Measurements from ENCODE around the gene CIB2. TPM values are rescaled to one million over a fixed set of nuclear protein-coding genes. Genes with fewer than 3 reads are reported as not detected.

Gene CIB2
- polyA plus RNA-seq, 1 donor (not counting 4 experiments of a cell fraction or from before 2014, with no cell fraction given): 4.1 TPM

DNA sequence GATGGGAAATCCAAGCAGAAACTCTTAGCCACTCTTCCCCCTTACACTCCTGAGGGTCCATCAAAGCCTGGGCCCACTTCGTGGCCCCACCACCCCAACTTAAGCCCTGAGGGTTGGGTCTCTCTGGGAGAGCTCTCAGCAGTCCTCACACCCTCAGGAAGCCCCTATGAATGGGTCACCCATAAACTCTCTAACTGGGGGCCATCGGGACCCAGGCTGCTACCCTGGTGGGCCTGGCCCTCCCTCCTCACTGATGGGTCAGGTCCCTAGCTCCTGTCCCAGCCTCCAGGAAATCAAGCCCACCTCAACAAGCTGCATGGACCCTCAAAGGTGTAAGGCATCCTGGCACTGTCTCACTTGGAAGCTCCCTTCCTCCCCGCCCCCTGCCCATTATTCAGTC is 19.5 kb downstream of the CIB2 start:
- no peaks in the 10 kb centered on the region for H4K20me1 ChIP-seq (ENCODE audit: control insufficient read depth, extremely low read depth, insufficient read depth, low read length)
- TF ChIP-seq, protein P1, sequence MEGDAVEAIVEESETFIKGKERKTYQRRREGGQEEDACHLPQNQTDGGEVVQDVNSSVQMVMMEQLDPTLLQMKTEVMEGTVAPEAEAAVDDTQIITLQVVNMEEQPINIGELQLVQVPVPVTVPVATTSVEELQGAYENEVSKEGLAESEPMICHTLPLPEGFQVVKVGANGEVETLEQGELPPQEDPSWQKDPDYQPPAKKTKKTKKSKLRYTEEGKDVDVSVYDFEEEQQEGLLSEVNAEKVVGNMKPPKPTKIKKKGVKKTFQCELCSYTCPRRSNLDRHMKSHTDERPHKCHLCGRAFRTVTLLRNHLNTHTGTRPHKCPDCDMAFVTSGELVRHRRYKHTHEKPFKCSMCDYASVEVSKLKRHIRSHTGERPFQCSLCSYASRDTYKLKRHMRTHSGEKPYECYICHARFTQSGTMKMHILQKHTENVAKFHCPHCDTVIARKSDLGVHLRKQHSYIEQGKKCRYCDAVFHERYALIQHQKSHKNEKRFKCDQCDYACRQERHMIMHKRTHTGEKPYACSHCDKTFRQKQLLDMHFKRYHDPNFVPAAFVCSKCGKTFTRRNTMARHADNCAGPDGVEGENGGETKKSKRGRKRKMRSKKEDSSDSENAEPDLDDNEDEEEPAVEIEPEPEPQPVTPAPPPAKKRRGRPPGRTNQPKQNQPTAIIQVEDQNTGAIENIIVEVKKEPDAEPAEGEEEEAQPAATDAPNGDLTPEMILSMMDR (optimal IDR thresholded peaks at IDR 0.05 in 1 of 3, IDR thresholded peaks at IDR 0.05 in 1 of 3, conservative IDR thresholded peaks at IDR 0.05 in 1 of 3; ENCODE audit: extremely low read depth in 1 of 3, insufficient read depth in 2 of 3, low read length in 3 of 3): no peak
- TF ChIP-seq EZH2 (IDR thresholded peaks at IDR 0.05; ENCODE audit: low read length): no peak
- no peak overlapping the region for H3K4me3 ChIP-seq (ENCODE audit: control insufficient read depth in 2 of 3, extremely low read depth in 1 of 3, insufficient read depth in 2 of 3, low read depth in 1 of 3, low read length in 3 of 3)
- no peak for FAIRE-seq
- no peaks in the 10 kb centered on the region for H3K79me2 ChIP-seq (ENCODE audit: control insufficient read depth, insufficient read depth, low read length)
- dilution Hi-C loops (cut with MboI; ENCODE audit: extremely low pct_ligation_motif_present, low sequenced_read_pairs): no loop called here
- H3K9me3 ChIP-seq (ENCODE audit: control insufficient read depth, low read depth, low read length): no peaks in the 10 kb centered on the region
- H3K27ac ChIP-seq (ENCODE audit: control insufficient read depth, insufficient read depth, low read length): no peak overlapping the region
- H3K27me3 ChIP-seq (ENCODE audit: control insufficient read depth, extremely low read depth, insufficient read depth, low read length): no peaks in the 10 kb centered on the region
- H3K4me2 ChIP-seq (ENCODE audit: control insufficient read depth, extremely low read depth, insufficient read depth, low read depth, low read length): no peak overlapping the region
- H3K9me1 ChIP-seq (ENCODE audit: control insufficient read depth, extremely low read depth, insufficient read depth, low read length): no peaks in the 10 kb centered on the region
- DNase-seq (ENCODE audit: low read depth, low spot score): no peak
- no peak overlapping the region for H2AFZ ChIP-seq (ENCODE audit: control insufficient read depth, low read length)
- H3K9ac ChIP-seq (ENCODE audit: control insufficient read depth, extremely low read depth, insufficient read depth, low read length): no peak overlapping the region
- no peaks in the 10 kb centered on the region for H3K4me1 ChIP-seq (ENCODE audit: control insufficient read depth, extremely low read depth, insufficient read depth, low read length)
- no peaks in the 10 kb centered on the region for H3K36me3 ChIP-seq (ENCODE audit: control insufficient read depth in 2 of 2, extremely low read depth in 1 of 2, insufficient read depth in 2 of 2, low read length in 2 of 2)

GRCh38 chr15:78110916-78111475 is 20.2 kb downstream of the CIB2 start:
- H3K9me1 ChIP-seq (ENCODE audit: control insufficient read depth, extremely low read depth, insufficient read depth, low read length): no peaks in the 10 kb centered on the region
- TF ChIP-seq, protein P1 (optimal IDR thresholded peaks at IDR 0.05 in 1 of 3, IDR thresholded peaks at IDR 0.05 in 1 of 3, conservative IDR thresholded peaks at IDR 0.05 in 1 of 3; ENCODE audit: extremely low read depth in 1 of 3, insufficient read depth in 2 of 3, low read length in 3 of 3): no peak
- TF ChIP-seq EZH2 (IDR thresholded peaks at IDR 0.05; ENCODE audit: low read length): no peak

More at GRCh38 chr15:78110916-78111475, 20.2 kb downstream of the CIB2 start:
- Histone ChIP-seq H3K4me2 (ENCODE audit: control insufficient read depth, extremely low read depth, insufficient read depth, low read depth, low read length) (no peak overlapping the region), H3K79me2 (ENCODE audit: control insufficient read depth, insufficient read depth, low read length) (no peaks in the 10 kb centered on the region), H3K9ac (ENCODE audit: control insufficient read depth, extremely low read depth, insufficient read depth, low read length) (no peak overlapping the region), H3K36me3 (ENCODE audit: control insufficient read depth in 2 of 2, extremely low read depth in 1 of 2, insufficient read depth in 2 of 2, low read length in 2 of 2) (no peaks in the 10 kb centered on the region), H3K9me3 (ENCODE audit: control insufficient read depth, low read depth, low read length) (no peaks in the 10 kb centered on the region), H2AFZ (ENCODE audit: control insufficient read depth, low read length) (no peak overlapping the region), H3K4me3 (ENCODE audit: control insufficient read depth in 2 of 3, extremely low read depth in 1 of 3, insufficient read depth in 2 of 3, low read depth in 1 of 3, low read length in 3 of 3) (no peak overlapping the region), H3K27me3 (ENCODE audit: control insufficient read depth, extremely low read depth, insufficient read depth, low read length) (no peaks in the 10 kb centered on the region), H3K4me1 (ENCODE audit: control insufficient read depth, extremely low read depth, insufficient read depth, low read length) (no peaks in the 10 kb centered on the region), H4K20me1 (ENCODE audit: control insufficient read depth, extremely low read depth, insufficient read depth, low read length) (no peaks in the 10 kb centered on the region), H3K27ac (ENCODE audit: control insufficient read depth, insufficient read depth, low read length) (no peak overlapping the region)
- dilution Hi-C loops (cut with MboI; ENCODE audit: extremely low pct_ligation_motif_present, low sequenced_read_pairs): no loop called here
- no peak for FAIRE-seq
- DNase-seq (ENCODE audit: low read depth, low spot score): no peak

Measured in keratinocyte (primary cell).